Psoas muscle (tissue), 8 donors: ENCODE measurements around the gene RNF112. TPM values are rescaled to one million over a fixed set of nuclear protein-coding genes. Genes with fewer than 3 reads are reported as not detected.

Experiments
- ATAC-seq, 4 donors: fragments of 200-7000 bp; cut with Tn5 transposase; one replicate each; pipeline ENCODE4 v1.9.1; 2020; ENCODE audit warnings: moderate library complexity in 3 of 4, mild to moderate bottlenecking in 2 of 4
- DNase-seq, 2 donors: peaks; one replicate each; pipeline ENCODE4 v3.0.0-alpha.2; 2020
- H3K27ac ChIP-seq: fragments of 200-600 bp; one replicate; pipeline ENCODE4 v1.8.0; 2022
- H3K27me3 ChIP-seq, 3 donors: fragments of 200-600 bp in 1 of 3; one replicate each; pipeline versions ENCODE4 v1.6.1 to v1.8.0; 2013 to 2022; ENCODE audit warnings: low read length in 2 of 3, mild to moderate bottlenecking in 2 of 3, moderate library complexity in 1 of 3; ENCODE audit not compliant: insufficient read depth in 3 of 3
- H3K36me3 ChIP-seq, 2 donors: fragments of 200-600 bp in 1 of 2; one replicate each; pipeline versions ENCODE4 v1.6.1 to v1.8.0; 2013 to 2022; ENCODE audit warnings: low read depth in 1 of 2, mild to moderate bottlenecking in 1 of 2, moderate library complexity in 1 of 2; ENCODE audit not compliant: insufficient read depth in 1 of 2
- H3K4me1 ChIP-seq: fragments of 200-600 bp; one replicate; pipeline ENCODE4 v1.8.0; 2022
- H3K4me3 ChIP-seq: fragments of 200-600 bp; one replicate; pipeline ENCODE4 v1.8.0; 2022; ENCODE audit warnings: mild to moderate bottlenecking
- H3K9me3 ChIP-seq: fragments of 200-600 bp; one replicate; pipeline ENCODE4 v1.8.0; 2022
- WGBS, 3 donors: extraction: QIAGEN DNeasy Blood & Tissue Kit; methylation state at CpG; one replicate each; pipeline versions ENCODE4 v1.1.6 to v1.1.7; 2013; 5-methylcytosine and 5-hydroxymethylcytosine counted together
- intact Hi-C, 2 donors: fragments of 100-400 bp; cut with DNase I; formaldehyde crosslinking; loops; one replicate each; pipeline versions ENCODE4 v1.11.0 to v1.14.2; 2022
- polyA plus RNA-seq, 3 donors: library from polyadenylated mRNA; stranded (reverse); fragments of 200-250 nt; gene quantifications; one replicate each; pipeline ENCODE4 v1.2.3, GENCODE V29; 2013
- total RNA-seq, 4 donors: library from RNA; stranded (reverse); fragmentation: NEBNext Ultra II Directional in 2 of 4; extraction: Animal tissue kit (Norgen Biotek cat#: 25700) in 2 of 4; gene quantifications; one replicate each; pipeline versions ENCODE4 v1.2.1 to v1.2.4, GENCODE V29; 2021 to 2023
- TF ChIP-seq, protein P1 (sequence below): fragments of 200-600 bp; IDR thresholded peaks from one replicate; pipeline ENCODE4 v1.8.0; 2022; ENCODE audit warnings: antibody characterized with exemption
- donor health status: healthy with polysubstance abuse.
- donor health status: DM: no; HTN: no; CAD: no; lungs with moderate emphysema.
- donor health status: Bipolar disorder and iron deficiency.
- donor health status: healthy.
- donor health status: DM: yes; HTN: yes; CAD: no.
- donor health status: DM: no; HTN: no; CAD: no.
- donor health status: DM: no; HTN: no; CAD: no.
- donor health status: DM: yes; HTN: yes; CAD: no.

The RNF112 gene
- total and polyA plus RNA-seq, 7 donors: 0.25 to 1.5 (median 1.1) TPM

GRCh38 chr17:19381361-19381740 is 29.7 kb upstream of the RNF112 start:
- intact Hi-C loops: no loop called here
- DNase-seq: no peak
- no peaks in the 10 kb centered on the region for H3K9me3 ChIP-seq
- H3K4me1 ChIP-seq: peaks cover 25% of the 10 kb centered on the region
- H3K36me3 ChIP-seq: peaks cover 0 to 60% of the 10 kb centered on the region in 2 donors
- TF ChIP-seq, protein P1, sequence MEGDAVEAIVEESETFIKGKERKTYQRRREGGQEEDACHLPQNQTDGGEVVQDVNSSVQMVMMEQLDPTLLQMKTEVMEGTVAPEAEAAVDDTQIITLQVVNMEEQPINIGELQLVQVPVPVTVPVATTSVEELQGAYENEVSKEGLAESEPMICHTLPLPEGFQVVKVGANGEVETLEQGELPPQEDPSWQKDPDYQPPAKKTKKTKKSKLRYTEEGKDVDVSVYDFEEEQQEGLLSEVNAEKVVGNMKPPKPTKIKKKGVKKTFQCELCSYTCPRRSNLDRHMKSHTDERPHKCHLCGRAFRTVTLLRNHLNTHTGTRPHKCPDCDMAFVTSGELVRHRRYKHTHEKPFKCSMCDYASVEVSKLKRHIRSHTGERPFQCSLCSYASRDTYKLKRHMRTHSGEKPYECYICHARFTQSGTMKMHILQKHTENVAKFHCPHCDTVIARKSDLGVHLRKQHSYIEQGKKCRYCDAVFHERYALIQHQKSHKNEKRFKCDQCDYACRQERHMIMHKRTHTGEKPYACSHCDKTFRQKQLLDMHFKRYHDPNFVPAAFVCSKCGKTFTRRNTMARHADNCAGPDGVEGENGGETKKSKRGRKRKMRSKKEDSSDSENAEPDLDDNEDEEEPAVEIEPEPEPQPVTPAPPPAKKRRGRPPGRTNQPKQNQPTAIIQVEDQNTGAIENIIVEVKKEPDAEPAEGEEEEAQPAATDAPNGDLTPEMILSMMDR: no peak
- no peak overlapping the region for H3K4me3 ChIP-seq
- no peak for ATAC-seq
- no peaks in the 10 kb centered on the region for H3K27me3 ChIP-seq
- H3K27ac ChIP-seq: no peak overlapping the region
- WGBS, 3 donors: 91 to 93% (median 93%) methylated on average over 7 of the region's 7 CpGs

DNA sequence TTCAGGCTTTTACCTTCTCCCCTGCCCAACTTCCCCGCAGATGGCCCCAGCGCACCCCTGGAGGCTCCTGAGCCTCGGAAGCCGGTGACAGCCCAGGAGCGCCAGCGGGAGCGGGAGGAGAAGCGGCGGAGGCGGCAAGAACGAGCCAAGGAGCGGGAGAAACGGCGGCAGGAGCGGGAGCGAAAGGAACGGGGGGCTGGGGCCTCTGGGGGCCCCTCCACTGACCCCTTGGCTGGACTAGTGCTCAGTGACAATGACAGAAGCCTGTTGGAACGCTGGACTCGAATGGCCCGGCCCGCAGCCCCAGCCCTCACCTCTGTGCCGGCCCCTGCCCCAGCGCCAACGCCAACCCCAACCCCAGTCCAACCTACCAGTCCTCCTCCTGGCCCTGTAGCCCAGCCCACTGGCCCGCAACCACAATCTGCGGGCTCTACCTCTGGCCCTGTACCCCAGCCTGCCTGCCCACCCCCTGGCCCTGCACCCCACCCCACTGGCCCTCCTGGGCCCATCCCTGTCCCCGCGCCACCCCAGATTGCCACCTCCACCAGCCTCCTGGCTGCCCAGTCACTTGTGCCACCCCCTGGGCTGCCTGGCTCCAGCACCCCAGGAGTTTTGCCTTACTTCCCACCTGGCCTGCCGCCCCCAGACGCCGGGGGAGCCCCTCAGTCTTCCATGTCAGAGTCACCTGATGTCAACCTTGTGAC is 29.1 kb upstream of the RNF112 start:
- DNase-seq (no peak), ATAC-seq (no peak)
- Histone ChIP-seq H3K4me1 (peaks cover 27% of the 10 kb centered on the region), H3K27ac (no peak overlapping the region), H3K27me3 (no peaks in the 10 kb centered on the region), H3K4me3 (no peak overlapping the region), H3K9me3 (no peaks in the 10 kb centered on the region), H3K36me3 (peaks cover 0 to 60% of the 10 kb centered on the region in 2 donors)
- TF ChIP-seq, protein P1: no peak
- intact Hi-C loops: no loop called here
- WGBS, 3 donors: 90 to 92% (median 91%) methylated on average over 24 to 31 of the region's 31 CpGs

- 83 to 89% (median 87%) methylated on average over 12 to 13 of the region's 13 CpGs for WGBS, 3 donors
- Histone ChIP-seq H3K4me3 (no peak overlapping the region), H3K4me1 (peaks cover 24% of the 10 kb centered on the region), H3K9me3 (no peaks in the 10 kb centered on the region), H3K27me3 (no peaks in the 10 kb centered on the region), H3K36me3 (peaks cover 0 to 60% of the 10 kb centered on the region in 2 donors), H3K27ac (no peak overlapping the region)
- ATAC-seq (no peak), DNase-seq (no peak)
- TF ChIP-seq, protein P1: no peak
- intact Hi-C loops: no loop called here
Observed at GRCh38 chr17:19382531-19383444, 28.2 kb upstream of the RNF112 start.

GRCh38 chr17:19383681-19384470 is 27.2 kb upstream of the RNF112 start:
- peak in 1 of 2 donors; percentile 75 for DNase-seq
- no peak overlapping the region for H3K4me3 ChIP-seq
- intact Hi-C loops: no loop called here
- peak overlapping the region; percentile 50 for H3K27ac ChIP-seq
- ATAC-seq: peak in 1 of 4 donors; percentile 19
- H3K4me1 ChIP-seq: peaks cover 28% of the 10 kb centered on the region
- TF ChIP-seq, protein P1: no peak
- H3K27me3 ChIP-seq: no peaks in the 10 kb centered on the region
- WGBS, 3 donors: 59 to 76% (median 71%) methylated on average over 6 of the region's 6 CpGs
- H3K36me3 ChIP-seq: peaks cover 0 to 60% of the 10 kb centered on the region in 2 donors
- no peaks in the 10 kb centered on the region for H3K9me3 ChIP-seq
